ENCODE results near the gene UGT1A9. TPM values are rescaled to one million over a fixed set of nuclear protein-coding genes. Genes with fewer than 3 reads are reported as not detected.

The UGT1A9 gene
- total RNA-seq, 1 donor from 2014 or later, result not detected

GRCh38 chr2:233816771-233817170 is 145.1 kb downstream of the UGT1A9 start:
- Histone ChIP-seq H3K9me3 (ENCODE audit: low read depth) (no peaks in the 10 kb centered on the region), H3K27me3 (no peaks in the 10 kb centered on the region), H3K27ac (no peak overlapping the region), H3K79me2 (ENCODE audit: low read depth) (no peaks in the 10 kb centered on the region), H3K4me3 (no peak overlapping the region), H3K4me2 (no peak overlapping the region), H2AFZ (replicated peaks) (no peak overlapping the region), H3K9ac (no peak overlapping the region), H4K20me1 (ENCODE audit: low read depth) (no peaks in the 10 kb centered on the region), H3F3A (ENCODE audit: low read depth) (no peaks in the 10 kb centered on the region), H3K36me3 (no peaks in the 10 kb centered on the region), H3K4me1 (no peaks in the 10 kb centered on the region)
- H3K4me1 Mint-ChIP-seq, result peaks cover 10% of the 10 kb centered on the region
- peaks cover 4% of the 10 kb centered on the region for H3K27me3 Mint-ChIP-seq (ENCODE audit: insufficient read depth, low read depth)
- peak overlapping the region; percentile 46 for H3K27ac Mint-ChIP-seq
- TF ChIP-seq, protein P1, sequence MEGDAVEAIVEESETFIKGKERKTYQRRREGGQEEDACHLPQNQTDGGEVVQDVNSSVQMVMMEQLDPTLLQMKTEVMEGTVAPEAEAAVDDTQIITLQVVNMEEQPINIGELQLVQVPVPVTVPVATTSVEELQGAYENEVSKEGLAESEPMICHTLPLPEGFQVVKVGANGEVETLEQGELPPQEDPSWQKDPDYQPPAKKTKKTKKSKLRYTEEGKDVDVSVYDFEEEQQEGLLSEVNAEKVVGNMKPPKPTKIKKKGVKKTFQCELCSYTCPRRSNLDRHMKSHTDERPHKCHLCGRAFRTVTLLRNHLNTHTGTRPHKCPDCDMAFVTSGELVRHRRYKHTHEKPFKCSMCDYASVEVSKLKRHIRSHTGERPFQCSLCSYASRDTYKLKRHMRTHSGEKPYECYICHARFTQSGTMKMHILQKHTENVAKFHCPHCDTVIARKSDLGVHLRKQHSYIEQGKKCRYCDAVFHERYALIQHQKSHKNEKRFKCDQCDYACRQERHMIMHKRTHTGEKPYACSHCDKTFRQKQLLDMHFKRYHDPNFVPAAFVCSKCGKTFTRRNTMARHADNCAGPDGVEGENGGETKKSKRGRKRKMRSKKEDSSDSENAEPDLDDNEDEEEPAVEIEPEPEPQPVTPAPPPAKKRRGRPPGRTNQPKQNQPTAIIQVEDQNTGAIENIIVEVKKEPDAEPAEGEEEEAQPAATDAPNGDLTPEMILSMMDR (IDR thresholded peaks at IDR 0.05), result no peak
- TF ChIP-seq EZH2 (IDR thresholded peaks at IDR 0.05) (no peak), EZH2phosphoT487 (IDR thresholded peaks at IDR 0.05) (no peak)
- no peak overlapping the region for H3K4me3 Mint-ChIP-seq
- no peaks in the 10 kb centered on the region for H3K36me3 Mint-ChIP-seq
- no peak for DNase-seq (ENCODE audit: low spot score)
- H3K9me3 Mint-ChIP-seq, result no peaks in the 10 kb centered on the region

DNA sequence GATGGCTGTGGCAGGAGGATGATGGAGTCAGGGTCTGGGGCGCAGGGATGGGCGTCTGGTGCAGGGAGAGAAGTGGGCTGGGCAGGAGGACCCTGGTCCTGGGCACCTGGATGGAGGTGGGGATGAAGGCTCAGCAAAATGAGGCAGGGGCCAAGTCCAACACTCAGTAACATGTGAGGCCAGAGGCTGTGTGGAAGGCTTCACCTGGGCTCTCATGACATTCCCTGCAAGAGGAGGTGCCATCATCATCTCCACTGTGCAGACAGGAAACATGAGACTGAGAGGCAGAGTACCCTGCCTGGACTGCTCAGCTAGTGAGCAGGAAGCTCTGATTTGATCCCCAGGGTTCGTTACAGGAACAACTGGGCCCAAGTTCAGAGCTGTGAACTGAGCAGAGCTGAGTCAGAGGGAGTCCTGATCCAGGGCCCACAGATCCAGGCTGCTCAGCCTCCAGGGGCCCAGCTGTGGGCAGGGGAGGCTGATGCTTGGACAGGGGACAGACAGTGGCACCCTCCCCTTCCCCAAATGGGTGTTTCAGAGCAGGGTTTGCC is 145.7 kb downstream of the UGT1A9 start:
- Mint-ChIP-seq H3K27ac (no peak overlapping the region), H3K27me3 (ENCODE audit: insufficient read depth, low read depth) (peaks cover 4% of the 10 kb centered on the region), H3K4me1 (peaks cover 10% of the 10 kb centered on the region), H3K9me3 (no peaks in the 10 kb centered on the region), H3K4me3 (peak overlapping the region; percentile 65), H3K36me3 (no peaks in the 10 kb centered on the region)
- no peak overlapping the region for H3K27ac ChIP-seq
- H3K9me3 ChIP-seq (ENCODE audit: low read depth), result no peaks in the 10 kb centered on the region
- TF ChIP-seq, protein P1 (IDR thresholded peaks at IDR 0.05), result no peak
- TF ChIP-seq EZH2 (IDR thresholded peaks at IDR 0.05) (no peak), EZH2phosphoT487 (IDR thresholded peaks at IDR 0.05) (no peak)
- no peak for DNase-seq (ENCODE audit: low spot score)
- no peaks in the 10 kb centered on the region for H3K4me1 ChIP-seq
- no peaks in the 10 kb centered on the region for H3F3A ChIP-seq (ENCODE audit: low read depth)
- no peak overlapping the region for H3K9ac ChIP-seq
- no peak overlapping the region for H3K4me3 ChIP-seq
- no peaks in the 10 kb centered on the region for H3K27me3 ChIP-seq
- no peaks in the 10 kb centered on the region for H4K20me1 ChIP-seq (ENCODE audit: low read depth)
- no peaks in the 10 kb centered on the region for H3K79me2 ChIP-seq (ENCODE audit: low read depth)
- H3K4me2 ChIP-seq, result no peak overlapping the region
- no peak overlapping the region for H2AFZ ChIP-seq (replicated peaks)
- H3K36me3 ChIP-seq, result no peaks in the 10 kb centered on the region

DNA sequence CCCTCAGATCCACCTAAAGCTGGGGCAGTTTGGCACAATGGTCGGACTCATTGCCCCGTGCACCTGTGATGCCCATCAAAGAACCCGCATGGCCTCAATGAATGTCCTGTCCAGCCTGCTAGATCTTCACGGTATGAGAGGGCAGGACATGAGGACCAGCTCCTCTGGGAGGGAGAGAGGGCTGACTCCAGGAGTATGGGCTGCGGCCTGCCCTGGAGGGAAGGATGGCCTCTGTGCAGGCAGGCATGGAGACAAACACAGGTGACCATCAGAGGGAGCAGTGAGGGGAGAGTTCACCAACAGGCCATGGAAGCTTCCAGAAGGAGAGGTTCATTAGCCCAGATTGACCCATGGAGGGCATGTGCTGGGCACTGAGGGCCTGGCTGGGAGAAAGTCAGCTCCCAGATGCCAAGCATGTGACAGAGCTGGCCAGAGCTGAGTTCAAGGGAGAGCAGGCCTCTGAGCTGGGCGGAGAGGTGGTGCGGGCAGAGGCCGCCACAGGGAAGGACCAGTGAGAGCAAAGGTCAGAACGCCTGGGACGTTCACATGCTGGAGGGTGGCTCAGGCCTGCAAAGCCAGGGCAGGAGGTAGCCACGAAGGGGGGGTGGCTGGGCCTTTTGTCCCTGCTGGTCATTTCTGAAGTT is 146.4 kb downstream of the UGT1A9 start:
- no peak overlapping the region for H2AFZ ChIP-seq (replicated peaks)

More for the DNA sequence above, 146.4 kb downstream of the UGT1A9 start:
- Histone ChIP-seq H3K9ac (no peak overlapping the region), H3K4me3 (no peak overlapping the region), H4K20me1 (ENCODE audit: low read depth) (no peaks in the 10 kb centered on the region), H3K36me3 (no peaks in the 10 kb centered on the region), H3K4me2 (no peak overlapping the region), H3K27ac (no peak overlapping the region), H3F3A (ENCODE audit: low read depth) (no peaks in the 10 kb centered on the region), H3K4me1 (no peaks in the 10 kb centered on the region), H3K9me3 (ENCODE audit: low read depth) (no peaks in the 10 kb centered on the region), H3K27me3 (no peaks in the 10 kb centered on the region), H3K79me2 (ENCODE audit: low read depth) (no peaks in the 10 kb centered on the region)
- Mint-ChIP-seq H3K9me3 (no peaks in the 10 kb centered on the region), H3K4me1 (peaks cover 10% of the 10 kb centered on the region), H3K27ac (no peak overlapping the region), H3K27me3 (ENCODE audit: insufficient read depth, low read depth) (peaks cover 4% of the 10 kb centered on the region), H3K36me3 (no peaks in the 10 kb centered on the region), H3K4me3 (no peak overlapping the region)
- DNase-seq (ENCODE audit: low spot score), result no peak
- TF ChIP-seq, protein P1 (IDR thresholded peaks at IDR 0.05), result no peak
- no peak for TF ChIP-seq EZH2phosphoT487 (IDR thresholded peaks at IDR 0.05)
- TF ChIP-seq EZH2 (IDR thresholded peaks at IDR 0.05), result no peak
